CD14-positive monocyte (primary cell): Measurements from ENCODE around the gene LGALS3. TPM values are rescaled to one million over a fixed set of nuclear protein-coding genes. Genes with fewer than 3 reads are reported as not detected.

Experiments used
- DNase-seq, 3 donors: peaks; one replicate each; pipeline ENCODE4 v3.0.0-alpha.2; 2011 to 2022
- H2AFZ ChIP-seq: 2 replicates; pipeline ENCODE4 v1.6.0; 2012; ENCODE audit warnings: mild to moderate bottlenecking, low read depth, low read length, inconsistent platforms; ENCODE audit not compliant: insufficient read depth, poor library complexity, severe bottlenecking
- H3K27ac ChIP-seq, 2 donors: 1 replicate in 1 of 2; 2 replicates in 1 of 2; pipeline ENCODE4 v1.5.1; 2012 to 2013; ENCODE audit warnings: low read length in 2 of 2, control low read depth in 1 of 2, inconsistent platforms in 1 of 2, low read depth in 1 of 2, mild to moderate bottlenecking in 1 of 2
- H3K27me3 ChIP-seq, 2 donors: one replicate each; pipeline versions ENCODE4 v1.6.0 to v1.6.1; 2011 to 2013; ENCODE audit warnings: low read length in 2 of 2; ENCODE audit not compliant: control insufficient read depth in 2 of 2, insufficient read depth in 2 of 2
- H3K36me3 ChIP-seq, 2 donors: replicated peaks in 1 of 2; 1 replicate in 1 of 2; 2 replicates in 1 of 2; pipeline versions ENCODE4 v1.5.1 to v1.6.1; 2012 to 2013; ENCODE audit warnings: low read length in 2 of 2, control low read depth in 1 of 2, inconsistent platforms in 1 of 2, mild to moderate bottlenecking in 1 of 2; ENCODE audit not compliant: insufficient read depth in 2 of 2, control insufficient read depth in 1 of 2
- H3K4me1 ChIP-seq, 2 donors: 1 replicate in 1 of 2; 2 replicates in 1 of 2; pipeline versions ENCODE4 v1.5.1 to v1.6.1; 2012 to 2013; ENCODE audit warnings: low read length in 2 of 2, control low read depth in 1 of 2, inconsistent platforms in 1 of 2, mild to moderate bottlenecking in 1 of 2, moderate library complexity in 1 of 2; ENCODE audit not compliant: insufficient read depth in 2 of 2, control insufficient read depth in 1 of 2
- H3K4me2 ChIP-seq: replicated peaks from 2 replicates; pipeline ENCODE3; 2012; ENCODE audit warnings: low read length, moderate library complexity, mild to moderate bottlenecking; ENCODE audit not compliant: poor library complexity, severe bottlenecking; ENCODE audit errors: extremely low read depth
- H3K4me3 ChIP-seq, 3 experiments: fragments of 200-600 bp in 1 of 3; sonication (generic) in 1 of 3; replicated peaks in 1 of 3; 1 replicate in 2 of 3; 2 replicates in 1 of 3; pipeline ENCODE4 v1.5.1; 2011 to 2013; ENCODE audit warnings: low read length in 3 of 3, mild to moderate bottlenecking in 3 of 3, control low read depth in 2 of 3, low read depth in 2 of 3, inconsistent platforms in 1 of 3, moderate library complexity in 1 of 3
- H3K79me2 ChIP-seq: 2 replicates; pipeline ENCODE4 v1.6.0; 2012; ENCODE audit warnings: mild to moderate bottlenecking, control low read depth, inconsistent platforms, low read length, moderate library complexity; ENCODE audit not compliant: insufficient read depth
- H3K9ac ChIP-seq: 2 replicates; pipeline ENCODE4 v1.6.0; 2017; ENCODE audit warnings: low read length, mild to moderate bottlenecking; ENCODE audit not compliant: insufficient read depth, poor library complexity, severe bottlenecking
- H3K9me3 ChIP-seq, 2 donors: replicated peaks in 1 of 2; 1 replicate in 1 of 2; 2 replicates in 1 of 2; pipeline versions ENCODE4 v1.5.1 to v1.6.1; 2012 to 2013; ENCODE audit warnings: low read length in 2 of 2, control low read depth in 1 of 2; ENCODE audit not compliant: control insufficient read depth in 1 of 2, insufficient read depth in 1 of 2
- H4K20me1 ChIP-seq: 2 replicates; pipeline ENCODE4 v1.6.0; 2012; ENCODE audit warnings: mild to moderate bottlenecking, low read length, control low read depth, moderate library complexity; ENCODE audit not compliant: insufficient read depth
- H3K27ac Mint-ChIP-seq, 7 donors: one replicate each; pipeline ENCODE4 v1.8.0; 2020; ENCODE audit warnings: mild to moderate bottlenecking in 7 of 7, mixed read lengths in 7 of 7, moderate library complexity in 6 of 7, inconsistent platforms in 2 of 7
- H3K27me3 Mint-ChIP-seq, 3 donors: one replicate each; pipeline ENCODE4 v1.8.0; 2021 to 2022; ENCODE audit warnings: low read depth in 3 of 3, mild to moderate bottlenecking in 3 of 3, mixed read lengths in 3 of 3, moderate library complexity in 3 of 3, inconsistent platforms in 1 of 3
- H3K36me3 Mint-ChIP-seq, 2 donors: one replicate each; pipeline ENCODE4 v1.8.0; 2020; ENCODE audit warnings: mixed read lengths in 2 of 2, inconsistent platforms in 1 of 2, mild to moderate bottlenecking in 1 of 2
- H3K4me1 Mint-ChIP-seq: one replicate; pipeline ENCODE4 v1.8.0; 2020; ENCODE audit warnings: mild to moderate bottlenecking, mixed read lengths
- H3K4me3 Mint-ChIP-seq, 2 donors: one replicate each; pipeline ENCODE4 v1.8.0; 2020; ENCODE audit warnings: mild to moderate bottlenecking in 2 of 2, mixed read lengths in 2 of 2, moderate library complexity in 1 of 2
- H3K9me3 Mint-ChIP-seq, 7 donors: one replicate each; pipeline ENCODE4 v1.8.0; 2020 to 2022; ENCODE audit warnings: mixed read lengths in 7 of 7, mild to moderate bottlenecking in 6 of 7, moderate library complexity in 6 of 7, inconsistent platforms in 2 of 7
- WGBS: methylation state at CpG from one replicate; pipeline ENCODE4 v1.1.5; 2013; ENCODE audit warnings: missing lambda C conversion rate; ENCODE audit not compliant: insufficient coverage; 5-methylcytosine and 5-hydroxymethylcytosine counted together
- intact Hi-C, 2 donors: fragments of 100-400 bp; cut with micrococcal nuclease; formaldehyde crosslinking; loops; one replicate each; pipeline versions ENCODE4 v1.15.0 to v1.15.1; 2023
- polyA plus RNA-seq, 3 donors: library from polyadenylated mRNA; depleted of rRNA in 1 of 3; unstranded in 2 of 3; stranded (reverse) in 1 of 3; fragments of 300-500 nt in 2 of 3; fragments of >200 nt in 1 of 3; fragmentation: Illumina TruSeq in 2 of 3; gene quantifications; 1 replicate in 2 of 3; 2 replicates in 1 of 3; pipeline ENCODE4 v1.2.3, GENCODE V29; 2012 to 2021
- TF ChIP-seq, protein P1 (sequence below): fragments of 200-600 bp; IDR thresholded peaks from one replicate; pipeline ENCODE4 v1.8.0; 2022; ENCODE audit warnings: antibody characterized with exemption, mild to moderate bottlenecking

Gene LGALS3
- polyA plus RNA-seq, 3 donors, result 266 to 878 (median 788) TPM

DNA sequence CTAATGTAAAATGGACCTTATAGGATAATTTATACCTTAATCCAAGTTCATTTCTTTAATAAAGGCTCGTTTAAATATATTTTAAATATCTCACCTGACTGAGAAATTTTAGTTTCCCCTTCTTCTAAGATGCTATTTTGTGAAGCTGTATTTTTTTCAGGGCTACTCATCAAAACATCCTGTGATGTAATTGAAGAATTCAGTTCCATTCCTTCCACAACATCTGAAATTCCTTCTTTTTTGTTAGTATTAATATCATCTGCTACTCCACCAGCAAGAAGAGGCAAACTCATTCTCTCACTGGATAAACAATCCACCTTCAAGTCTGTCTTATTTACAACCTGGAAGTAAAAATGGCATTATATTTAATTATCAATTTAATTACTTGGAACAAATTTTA is 22.5 kb downstream of the LGALS3 start:
- H3K4me2 ChIP-seq, result no peak overlapping the region
- Mint-ChIP-seq H3K9me3 (no peaks in the 10 kb centered on the region), H3K36me3 (peaks cover 40 to 59% of the 10 kb centered on the region in 2 donors), H3K27ac (peak overlapping the region in 1 of 7 donors; percentile 12), H3K4me1 (no peaks in the 10 kb centered on the region), H3K27me3 (no peaks in the 10 kb centered on the region), H3K4me3 (no peak overlapping the region)
- H3K9ac ChIP-seq, result no peak overlapping the region
- no CpG with 5 or more reads among the region's 1 CpG for WGBS
- TF ChIP-seq, protein P1, sequence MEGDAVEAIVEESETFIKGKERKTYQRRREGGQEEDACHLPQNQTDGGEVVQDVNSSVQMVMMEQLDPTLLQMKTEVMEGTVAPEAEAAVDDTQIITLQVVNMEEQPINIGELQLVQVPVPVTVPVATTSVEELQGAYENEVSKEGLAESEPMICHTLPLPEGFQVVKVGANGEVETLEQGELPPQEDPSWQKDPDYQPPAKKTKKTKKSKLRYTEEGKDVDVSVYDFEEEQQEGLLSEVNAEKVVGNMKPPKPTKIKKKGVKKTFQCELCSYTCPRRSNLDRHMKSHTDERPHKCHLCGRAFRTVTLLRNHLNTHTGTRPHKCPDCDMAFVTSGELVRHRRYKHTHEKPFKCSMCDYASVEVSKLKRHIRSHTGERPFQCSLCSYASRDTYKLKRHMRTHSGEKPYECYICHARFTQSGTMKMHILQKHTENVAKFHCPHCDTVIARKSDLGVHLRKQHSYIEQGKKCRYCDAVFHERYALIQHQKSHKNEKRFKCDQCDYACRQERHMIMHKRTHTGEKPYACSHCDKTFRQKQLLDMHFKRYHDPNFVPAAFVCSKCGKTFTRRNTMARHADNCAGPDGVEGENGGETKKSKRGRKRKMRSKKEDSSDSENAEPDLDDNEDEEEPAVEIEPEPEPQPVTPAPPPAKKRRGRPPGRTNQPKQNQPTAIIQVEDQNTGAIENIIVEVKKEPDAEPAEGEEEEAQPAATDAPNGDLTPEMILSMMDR, result no peak
- no peaks in the 10 kb centered on the region for H3K27me3 ChIP-seq
- DNase-seq, result no peak
- no peaks in the 10 kb centered on the region for H3K4me1 ChIP-seq
- intact Hi-C loops, result no loop called here
- H3K79me2 ChIP-seq, result no peaks in the 10 kb centered on the region
- H3K27ac ChIP-seq, result no peak overlapping the region
- H3K4me3 ChIP-seq, result no peak overlapping the region
- H3K36me3 ChIP-seq, result peaks cover 33 to 90% of the 10 kb centered on the region in 2 donors
- H4K20me1 ChIP-seq, result no peaks in the 10 kb centered on the region
- no peak overlapping the region for H2AFZ ChIP-seq
- H3K9me3 ChIP-seq, result no peaks in the 10 kb centered on the region

DNA sequence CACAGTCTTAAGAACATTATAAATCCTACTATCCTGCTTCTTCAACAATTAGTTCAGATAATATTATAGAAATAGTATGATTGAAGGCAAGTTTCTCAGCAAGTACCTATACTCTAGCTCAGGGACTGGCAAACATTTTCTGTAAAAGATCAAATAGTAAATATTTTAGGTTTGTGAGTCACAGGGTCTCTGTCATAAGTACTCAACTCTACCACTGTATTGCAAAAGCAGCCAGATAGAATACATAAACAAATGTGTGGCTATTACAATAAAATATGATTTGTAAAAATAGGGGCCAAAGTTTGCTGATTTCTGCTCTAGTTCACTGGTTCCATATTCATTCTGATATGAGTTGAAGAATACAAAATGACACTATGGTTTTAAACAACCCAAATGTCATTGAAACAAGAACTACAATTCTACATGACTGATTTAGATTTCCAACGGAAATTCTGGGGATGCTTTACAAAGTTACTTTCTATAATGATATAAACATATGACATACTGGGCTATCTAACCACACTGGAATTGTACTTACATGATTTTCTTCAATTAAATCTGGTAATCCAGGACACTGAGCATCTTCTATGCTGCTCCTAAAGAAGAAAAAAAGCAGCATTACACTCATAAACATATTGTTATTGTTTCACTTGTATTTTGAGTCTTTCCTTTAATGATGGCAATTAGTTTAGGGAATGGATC is 23.2 kb downstream of the LGALS3 start:
- H3K4me3 ChIP-seq, result no peak overlapping the region
- no peak overlapping the region for H3K27ac ChIP-seq
- no peaks in the 10 kb centered on the region for H3K9me3 ChIP-seq
- WGBS, result no CpG with 5 or more reads among the region's 1 CpG
- no peaks in the 10 kb centered on the region for H3K27me3 ChIP-seq
- no peak overlapping the region for H3K9ac ChIP-seq
- TF ChIP-seq, protein P1, result no peak
- no peak for DNase-seq
- H3K79me2 ChIP-seq, result no peaks in the 10 kb centered on the region
- H3K4me1 ChIP-seq, result no peaks in the 10 kb centered on the region
- intact Hi-C loops, result no loop called here
- Mint-ChIP-seq H3K4me1 (no peaks in the 10 kb centered on the region), H3K27me3 (no peaks in the 10 kb centered on the region), H3K27ac (peak overlapping the region in 1 of 7 donors; percentile 12), H3K36me3 (peaks cover 40 to 59% of the 10 kb centered on the region in 2 donors), H3K4me3 (no peak overlapping the region), H3K9me3 (no peaks in the 10 kb centered on the region)
- H3K4me2 ChIP-seq, result no peak overlapping the region
- peaks cover 33 to 90% of the 10 kb centered on the region in 2 donors for H3K36me3 ChIP-seq
- no peak overlapping the region for H2AFZ ChIP-seq
- H4K20me1 ChIP-seq, result no peaks in the 10 kb centered on the region
